ENCODE data around the gene KSR2. TPM values are rescaled to one million over a fixed set of nuclear protein-coding genes. Genes with fewer than 3 reads are reported as not detected.

The KSR2 gene
- total and polyA plus RNA-seq, 7 donors: under 0.01 to 0.04 (median 0.02) TPM; not detected in 2

DNA sequence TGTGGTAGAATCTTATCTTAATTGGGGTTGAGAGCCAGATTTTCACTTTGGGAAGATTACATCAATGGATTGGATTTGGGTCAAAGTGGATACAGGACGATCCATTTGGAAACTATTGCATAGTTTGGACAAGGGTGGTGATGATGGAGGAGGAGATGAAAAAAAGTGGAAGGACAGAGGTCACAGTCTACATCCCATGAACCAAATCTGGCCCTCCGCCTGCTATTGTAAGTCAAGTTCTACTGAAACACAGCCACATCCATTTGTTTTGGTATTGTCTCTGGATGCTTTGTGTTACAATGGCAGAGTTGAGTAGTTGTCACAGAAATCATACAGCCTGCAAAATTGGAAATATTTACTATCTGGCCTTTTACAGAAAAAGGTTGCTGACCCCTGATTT is 310.6 kb downstream of the KSR2 start:
- DNase-seq: no peak
- 61 to 63% (median 61%) methylated on average over 2 of the region's 2 CpGs for WGBS, 3 donors
- TF ChIP-seq, protein P1, sequence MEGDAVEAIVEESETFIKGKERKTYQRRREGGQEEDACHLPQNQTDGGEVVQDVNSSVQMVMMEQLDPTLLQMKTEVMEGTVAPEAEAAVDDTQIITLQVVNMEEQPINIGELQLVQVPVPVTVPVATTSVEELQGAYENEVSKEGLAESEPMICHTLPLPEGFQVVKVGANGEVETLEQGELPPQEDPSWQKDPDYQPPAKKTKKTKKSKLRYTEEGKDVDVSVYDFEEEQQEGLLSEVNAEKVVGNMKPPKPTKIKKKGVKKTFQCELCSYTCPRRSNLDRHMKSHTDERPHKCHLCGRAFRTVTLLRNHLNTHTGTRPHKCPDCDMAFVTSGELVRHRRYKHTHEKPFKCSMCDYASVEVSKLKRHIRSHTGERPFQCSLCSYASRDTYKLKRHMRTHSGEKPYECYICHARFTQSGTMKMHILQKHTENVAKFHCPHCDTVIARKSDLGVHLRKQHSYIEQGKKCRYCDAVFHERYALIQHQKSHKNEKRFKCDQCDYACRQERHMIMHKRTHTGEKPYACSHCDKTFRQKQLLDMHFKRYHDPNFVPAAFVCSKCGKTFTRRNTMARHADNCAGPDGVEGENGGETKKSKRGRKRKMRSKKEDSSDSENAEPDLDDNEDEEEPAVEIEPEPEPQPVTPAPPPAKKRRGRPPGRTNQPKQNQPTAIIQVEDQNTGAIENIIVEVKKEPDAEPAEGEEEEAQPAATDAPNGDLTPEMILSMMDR (IDR thresholded peaks at IDR 0.05): no peak
- Histone ChIP-seq H3K4me3 (no peak overlapping the region), H3K36me3 (ENCODE audit: insufficient read depth in 1 of 2, low read depth in 1 of 2) (no peaks in the 10 kb centered on the region), H3K27me3 (ENCODE audit: insufficient read depth in 3 of 3, low read length in 2 of 3) (no peaks in the 10 kb centered on the region), H3K9me3 (no peaks in the 10 kb centered on the region), H3K4me1 (no peaks in the 10 kb centered on the region), H3K27ac (no peak overlapping the region)
- intact Hi-C loops (cut with DNase I): no loop called here
- ATAC-seq: no peak

DNA sequence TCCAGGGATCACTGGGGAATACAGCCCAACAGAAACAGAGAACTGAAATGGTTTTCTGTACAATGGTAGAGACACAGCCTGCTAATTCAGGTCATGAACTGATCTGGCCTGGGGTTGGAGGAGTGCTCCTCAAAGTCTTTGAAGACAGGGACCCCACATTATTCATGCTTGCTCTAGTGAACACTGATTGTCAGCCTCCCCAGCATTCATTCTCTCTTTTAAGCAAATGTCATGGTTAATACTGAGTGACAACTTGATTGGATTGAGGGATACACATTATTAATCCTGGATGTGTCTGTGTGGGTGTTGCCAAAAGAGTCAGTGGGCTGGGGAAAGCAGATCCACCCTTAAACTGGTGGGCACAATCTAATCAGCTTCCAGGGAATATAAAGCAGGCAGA is 319.0 kb downstream of the KSR2 start:
- TF ChIP-seq, protein P1 (IDR thresholded peaks at IDR 0.05): no peak
- Histone ChIP-seq H3K4me3 (no peak overlapping the region), H3K4me1 (no peaks in the 10 kb centered on the region), H3K36me3 (ENCODE audit: insufficient read depth in 1 of 2, low read depth in 1 of 2) (no peaks in the 10 kb centered on the region), H3K27me3 (ENCODE audit: insufficient read depth in 3 of 3, low read length in 2 of 3) (peaks cover 0 to 15% (median 9%) of the 10 kb centered on the region in 3 donors), H3K9me3 (no peaks in the 10 kb centered on the region), H3K27ac (no peak overlapping the region)
- ATAC-seq (no peak), DNase-seq (no peak)
- intact Hi-C loops (cut with DNase I): no loop called here

- peaks cover 0 to 19% (median 9%) of the 10 kb centered on the region in 3 donors for H3K27me3 ChIP-seq (ENCODE audit: insufficient read depth in 3 of 3, low read length in 2 of 3)
- H3K4me3 ChIP-seq: no peak overlapping the region
- TF ChIP-seq, protein P1 (IDR thresholded peaks at IDR 0.05): no peak
- no peaks in the 10 kb centered on the region for H3K36me3 ChIP-seq (ENCODE audit: insufficient read depth in 1 of 2, low read depth in 1 of 2)
- DNase-seq (no peak), ATAC-seq (no peak)
- H3K27ac ChIP-seq: no peak overlapping the region
- H3K4me1 ChIP-seq: no peaks in the 10 kb centered on the region
- no peaks in the 10 kb centered on the region for H3K9me3 ChIP-seq
- intact Hi-C loops (cut with DNase I): no loop called here
- 5 to 16% (median 7%) methylated on average over 5 to 7 of the region's 7 CpGs for WGBS, 3 donors
These were observed 322.3 kb downstream of the KSR2 start for GRCh38 chr12:117646520-117646919.

DNA sequence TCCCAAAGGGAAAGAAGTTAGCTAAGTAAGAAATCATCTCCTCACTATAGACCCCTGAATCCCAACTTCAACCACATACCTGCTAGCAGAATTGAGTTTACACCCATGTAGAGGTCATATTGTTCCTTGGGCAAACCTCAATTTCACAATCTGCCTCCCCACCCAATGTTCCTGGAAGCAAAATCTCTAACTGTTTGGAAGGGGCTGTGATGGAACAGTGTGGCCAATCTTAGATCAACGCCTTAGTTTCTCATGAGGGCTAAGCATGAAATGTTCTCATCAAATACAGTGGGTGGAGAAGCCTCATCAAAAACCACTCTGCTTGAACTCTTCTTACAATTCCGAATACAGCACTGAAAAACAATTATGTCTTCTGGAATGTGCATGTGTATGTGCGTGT is 323.3 kb downstream of the KSR2 start:
- 59 to 71% (median 60%) methylated on average over 3 of the region's 3 CpGs for WGBS, 3 donors
- ATAC-seq (no peak), DNase-seq (no peak)
- no peak overlapping the region for H3K4me3 ChIP-seq
- H3K36me3 ChIP-seq (ENCODE audit: insufficient read depth in 1 of 2, low read depth in 1 of 2): no peaks in the 10 kb centered on the region
- H3K27me3 ChIP-seq (ENCODE audit: insufficient read depth in 3 of 3, low read length in 2 of 3): peaks cover 0 to 23% (median 9%) of the 10 kb centered on the region in 3 donors
- intact Hi-C loops (cut with DNase I): no loop called here
- H3K9me3 ChIP-seq: no peaks in the 10 kb centered on the region
- H3K4me1 ChIP-seq: no peaks in the 10 kb centered on the region
- TF ChIP-seq, protein P1 (IDR thresholded peaks at IDR 0.05): no peak
- no peak overlapping the region for H3K27ac ChIP-seq

DNA sequence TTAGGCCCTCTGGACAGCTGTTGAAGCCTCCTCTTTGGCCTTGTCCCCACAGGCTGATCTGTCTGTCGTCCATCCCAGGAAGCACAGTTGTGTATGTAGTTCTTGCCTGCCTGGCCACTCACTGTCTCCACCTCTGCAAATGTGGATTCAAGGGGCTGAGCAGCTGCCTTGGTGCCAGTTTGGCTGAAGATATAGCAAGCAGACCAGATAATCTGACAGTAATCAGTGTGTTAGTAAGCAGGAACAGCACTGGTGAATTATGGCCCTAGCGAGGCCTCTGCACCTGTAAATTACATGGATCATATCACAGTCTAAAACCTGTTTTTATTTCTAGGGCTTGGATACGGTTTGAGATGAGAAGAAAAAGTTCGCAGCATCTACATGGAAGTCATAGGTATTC is 324.8 kb downstream of the KSR2 start:
- TF ChIP-seq, protein P1 (IDR thresholded peaks at IDR 0.05): no peak
- H3K9me3 ChIP-seq: no peaks in the 10 kb centered on the region
- intact Hi-C loops (cut with DNase I): no loop called here
- H3K4me1 ChIP-seq: no peaks in the 10 kb centered on the region
- no peak overlapping the region for H3K4me3 ChIP-seq
- 32 to 45% (median 42%) methylated on average over 4 of the region's 4 CpGs for WGBS, 3 donors
- DNase-seq (no peak), ATAC-seq (no peak)
- H3K36me3 ChIP-seq (ENCODE audit: insufficient read depth in 1 of 2, low read depth in 1 of 2): no peaks in the 10 kb centered on the region
- H3K27ac ChIP-seq: no peak overlapping the region
- H3K27me3 ChIP-seq (ENCODE audit: insufficient read depth in 3 of 3, low read length in 2 of 3): peaks cover 0 to 23% (median 3%) of the 10 kb centered on the region in 3 donors

All from psoas muscle (tissue), 8 donors.